ENCODE measurements around the gene MFNG. TPM values are rescaled to one million over a fixed set of nuclear protein-coding genes. Genes with fewer than 3 reads are reported as not detected.

Gene MFNG
- total RNA-seq, 3 donors from 2014 or later: 11.3 to 16.1 (median 13.7) TPM

DNA sequence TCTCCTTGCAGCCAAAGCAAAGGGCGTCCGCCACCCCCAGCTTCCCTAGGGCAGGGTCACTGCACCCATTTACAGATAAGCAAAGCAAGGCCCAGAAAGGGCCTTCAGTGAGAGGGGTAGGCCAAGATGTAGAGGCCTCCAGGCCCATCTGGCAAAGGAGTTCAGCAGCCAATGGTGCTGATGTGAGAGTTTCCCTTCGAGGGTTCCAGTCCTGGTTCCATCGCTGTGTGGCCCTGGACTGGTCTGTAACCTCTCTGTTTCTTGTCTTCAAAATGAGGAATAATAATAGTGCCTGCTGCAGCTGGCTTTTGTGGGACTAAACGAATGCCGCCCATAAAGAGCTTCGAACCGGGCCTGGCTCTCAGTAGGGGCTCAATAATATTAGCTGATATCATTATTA is 62.9 kb downstream of the MFNG start:
- intact Hi-C loops (cut with DNase I, micrococcal nuclease): no loop called here
- TF ChIP-seq, protein P1, sequence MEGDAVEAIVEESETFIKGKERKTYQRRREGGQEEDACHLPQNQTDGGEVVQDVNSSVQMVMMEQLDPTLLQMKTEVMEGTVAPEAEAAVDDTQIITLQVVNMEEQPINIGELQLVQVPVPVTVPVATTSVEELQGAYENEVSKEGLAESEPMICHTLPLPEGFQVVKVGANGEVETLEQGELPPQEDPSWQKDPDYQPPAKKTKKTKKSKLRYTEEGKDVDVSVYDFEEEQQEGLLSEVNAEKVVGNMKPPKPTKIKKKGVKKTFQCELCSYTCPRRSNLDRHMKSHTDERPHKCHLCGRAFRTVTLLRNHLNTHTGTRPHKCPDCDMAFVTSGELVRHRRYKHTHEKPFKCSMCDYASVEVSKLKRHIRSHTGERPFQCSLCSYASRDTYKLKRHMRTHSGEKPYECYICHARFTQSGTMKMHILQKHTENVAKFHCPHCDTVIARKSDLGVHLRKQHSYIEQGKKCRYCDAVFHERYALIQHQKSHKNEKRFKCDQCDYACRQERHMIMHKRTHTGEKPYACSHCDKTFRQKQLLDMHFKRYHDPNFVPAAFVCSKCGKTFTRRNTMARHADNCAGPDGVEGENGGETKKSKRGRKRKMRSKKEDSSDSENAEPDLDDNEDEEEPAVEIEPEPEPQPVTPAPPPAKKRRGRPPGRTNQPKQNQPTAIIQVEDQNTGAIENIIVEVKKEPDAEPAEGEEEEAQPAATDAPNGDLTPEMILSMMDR (IDR thresholded peaks at IDR 0.05): no peak
- no peaks in the 10 kb centered on the region for H3K36me3 ChIP-seq (ENCODE audit: low read depth)
- no peaks in the 10 kb centered on the region for H3K9me3 ChIP-seq
- no peak for ATAC-seq
- H3K4me1 ChIP-seq (ENCODE audit: low read depth): peaks cover 4% of the 10 kb centered on the region
- DNase-seq: no peak
- H3K4me3 ChIP-seq: no peak overlapping the region

DNA sequence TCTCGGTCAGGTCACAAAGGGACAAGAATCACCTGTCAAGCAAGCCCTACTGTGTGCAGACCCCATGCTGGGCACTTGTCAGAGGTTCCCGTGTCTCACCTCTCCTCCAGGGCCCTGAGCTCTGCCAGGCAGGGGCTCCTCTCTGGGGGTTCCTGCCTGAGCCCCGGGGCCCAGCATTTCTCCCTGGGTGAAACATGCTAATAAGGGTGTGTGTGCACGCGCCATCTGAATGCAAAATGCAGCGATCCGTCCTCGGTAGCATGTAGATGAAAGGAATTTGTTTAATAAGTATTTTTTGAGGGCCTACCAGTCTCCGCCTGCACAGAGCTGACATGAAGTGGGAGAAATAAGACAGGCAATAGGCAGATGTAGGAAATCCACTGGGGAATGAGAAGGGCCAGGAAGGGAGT is 64.7 kb downstream of the MFNG start:
- DNase-seq (no peak), ATAC-seq (no peak)
- no peaks in the 10 kb centered on the region for H3K4me1 ChIP-seq (ENCODE audit: low read depth)
- TF ChIP-seq, protein P1 (IDR thresholded peaks at IDR 0.05): no peak
- H3K36me3 ChIP-seq (ENCODE audit: low read depth): no peaks in the 10 kb centered on the region
- H3K9me3 ChIP-seq: no peaks in the 10 kb centered on the region
- intact Hi-C loops (cut with DNase I, micrococcal nuclease): no loop called here
- no peak overlapping the region for H3K4me3 ChIP-seq

DNA sequence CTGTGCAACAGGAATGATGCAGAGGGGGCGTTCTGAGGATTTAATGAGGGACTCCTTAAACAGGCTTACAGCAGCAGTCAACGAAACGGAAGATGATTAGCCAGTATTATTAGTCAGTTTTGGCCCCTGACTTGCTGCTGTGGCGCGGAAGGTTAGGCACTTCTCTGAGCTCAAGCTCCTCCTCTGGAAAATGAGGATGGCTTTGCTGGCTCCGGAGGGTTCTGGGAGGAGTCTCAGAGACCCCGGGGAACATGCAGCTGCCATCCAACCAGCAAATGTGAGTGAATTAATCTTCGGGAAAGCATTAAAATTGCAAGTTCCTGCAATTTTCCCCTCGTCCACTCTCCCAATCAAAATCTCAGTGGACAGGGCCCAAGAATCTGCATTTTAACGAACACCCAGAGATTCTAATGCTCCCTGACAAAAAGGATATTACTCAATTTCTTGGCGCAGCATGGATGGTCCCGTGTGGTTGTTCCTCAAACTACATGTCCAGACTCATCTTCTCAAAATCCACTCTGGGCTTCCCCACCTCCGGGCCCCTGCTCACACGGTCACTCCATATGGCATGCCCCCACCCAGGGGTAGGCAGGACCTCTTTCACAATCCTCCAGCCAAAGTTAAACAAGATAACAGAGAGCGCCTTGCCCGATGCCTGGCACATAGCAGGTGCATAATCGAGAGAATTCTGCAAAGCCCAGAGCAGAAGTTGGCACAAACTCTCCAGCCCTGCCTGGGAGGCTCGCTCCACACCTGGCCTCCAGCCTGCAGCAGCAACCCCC is 65.3 kb downstream of the MFNG start:
- intact Hi-C loops (cut with DNase I, micrococcal nuclease): no loop called here
- H3K9me3 ChIP-seq: no peaks in the 10 kb centered on the region
- no peaks in the 10 kb centered on the region for H3K4me1 ChIP-seq (ENCODE audit: low read depth)
- ATAC-seq: no peak
- TF ChIP-seq, protein P1 (IDR thresholded peaks at IDR 0.05): no peak
- peak in 1 of 3 donors; percentile 19 for DNase-seq
- H3K4me3 ChIP-seq: no peak overlapping the region
- H3K36me3 ChIP-seq (ENCODE audit: low read depth): no peaks in the 10 kb centered on the region

DNA sequence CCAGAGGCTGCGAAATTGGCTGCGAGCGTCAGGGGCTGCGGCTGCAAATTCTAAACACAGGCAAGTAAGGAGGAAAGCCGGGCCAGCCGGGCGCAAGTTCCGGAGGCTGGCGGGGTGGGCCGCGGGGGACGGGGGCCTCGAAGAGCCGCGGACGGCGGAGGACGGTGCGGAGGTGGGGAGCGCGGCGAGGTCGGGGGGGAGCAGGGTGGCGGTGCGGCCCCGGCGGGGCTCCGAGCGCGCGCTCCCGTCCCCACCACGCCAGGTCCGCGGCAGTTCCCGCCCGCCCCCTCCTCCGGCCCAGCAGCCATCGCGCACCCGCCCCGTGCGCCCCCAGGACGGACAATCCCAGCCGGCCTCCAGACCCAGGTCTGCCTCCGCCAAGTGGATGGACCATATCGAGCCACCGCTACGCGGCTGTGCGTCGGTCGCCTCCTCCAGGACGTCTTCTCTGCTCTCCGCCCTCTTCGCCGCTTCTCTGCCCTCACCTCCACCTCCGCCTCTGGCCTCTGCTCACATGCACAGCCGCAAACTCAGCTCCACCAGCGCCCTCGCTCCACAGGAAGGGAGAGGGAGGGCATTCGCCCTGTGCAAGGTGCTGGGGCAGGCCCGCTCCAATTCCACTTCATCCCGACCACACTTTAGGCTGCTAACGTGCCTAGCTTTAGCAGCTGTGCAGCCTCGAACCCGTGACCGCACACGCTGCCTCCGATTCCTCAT is 66.1 kb downstream of the MFNG start:
- intact Hi-C loops (cut with DNase I, micrococcal nuclease): loop anchor here in 1 of 2 donors (5.0 kb wide), 1 partner anchor 107 kb away; no protein-coding TSS in a partner anchor
- H3K4me1 ChIP-seq (ENCODE audit: low read depth): no peaks in the 10 kb centered on the region
- ATAC-seq: peak; percentile 15
- H3K36me3 ChIP-seq (ENCODE audit: low read depth): no peaks in the 10 kb centered on the region
- TF ChIP-seq, protein P1 (IDR thresholded peaks at IDR 0.05): no peak
- no peak for DNase-seq
- H3K9me3 ChIP-seq: no peaks in the 10 kb centered on the region
- no peak overlapping the region for H3K4me3 ChIP-seq

DNA sequence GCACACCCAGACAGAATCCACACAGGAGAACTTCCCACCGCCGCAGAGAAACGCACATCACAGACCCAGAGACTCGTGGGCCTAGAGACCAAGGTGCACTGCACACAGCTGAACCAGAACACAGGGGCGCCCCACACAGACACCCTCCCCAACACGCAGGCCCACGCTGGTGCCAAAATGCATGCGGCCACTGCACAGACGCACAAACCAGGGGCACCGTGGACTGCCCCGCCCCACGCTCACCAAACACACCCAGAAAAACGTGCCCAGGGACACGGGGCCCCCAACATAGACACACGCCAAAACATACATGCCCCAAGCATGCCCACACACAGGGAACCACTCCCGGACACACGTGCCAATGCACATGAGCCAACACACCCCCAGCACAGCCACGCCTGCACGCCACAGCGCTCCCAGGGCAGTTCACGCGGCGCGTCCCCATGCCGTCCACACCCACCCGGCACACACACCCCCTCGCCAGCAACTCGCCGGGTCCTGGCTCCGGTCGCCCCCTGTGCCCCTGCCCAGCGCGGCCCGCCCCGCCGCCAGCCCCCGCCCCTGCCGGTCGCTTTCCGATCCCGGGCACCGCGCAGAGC is 66.7 kb downstream of the MFNG start:
- no peak for ATAC-seq
- Histone ChIP-seq H3K36me3 (ENCODE audit: low read depth) (no peaks in the 10 kb centered on the region), H3K9me3 (no peaks in the 10 kb centered on the region), H3K4me3 (no peak overlapping the region), H3K4me1 (ENCODE audit: low read depth) (no peaks in the 10 kb centered on the region)
- TF ChIP-seq, protein P1 (IDR thresholded peaks at IDR 0.05): no peak
- DNase-seq: no peak
- intact Hi-C loops (cut with DNase I, micrococcal nuclease): loop anchor here in 1 of 2 donors (5.0 kb wide), 1 partner anchor 108 kb away; no protein-coding TSS in a partner anchor

Other genes starting within 250 kb of the MFNG start
- 10 to 100 TPM; 15.3 to 26.8 (median 16.4) TPM for gene RAC2, start 242.1 kb downstream of the MFNG start, total RNA-seq
- 10 to 100 TPM in 2 of 3 donors, 1 to 10 TPM in 1; 8.7 to 13.3 (median 11.6) TPM for gene CYTH4, start 203.9 kb downstream of the MFNG start, total RNA-seq
- under 1 TPM in 2 of 3 donors, not detected in 1; 0.35 to 0.54 TPM for gene ELFN2, start 58.9 kb downstream of the MFNG start, total RNA-seq
- gene CARD10, start 33.0 kb upstream of the MFNG start, total RNA-seq: 10 to 100 TPM; 43.3 to 74.1 (median 60.5) TPM
- 10 to 100 TPM; 31.5 to 52.0 (median 48.2) TPM for gene CDC42EP1, start 74.1 kb upstream of the MFNG start, total RNA-seq
- 10 to 100 TPM; 10.7 to 93.5 (median 23.1) TPM for gene LGALS2, start 93.7 kb upstream of the MFNG start, total RNA-seq
- 10 to 100 TPM; 70.4 to 79.0 (median 74.3) TPM for gene GGA1, start 122.5 kb upstream of the MFNG start, total RNA-seq
- gene SH3BP1, start 153.3 kb upstream of the MFNG start, total RNA-seq: 10 to 100 TPM; 48.8 to 98.2 (median 96.6) TPM
- gene PDXP, start 172.3 kb upstream of the MFNG start, total RNA-seq: 10 to 100 TPM; 26.8 to 43.3 (median 40.6) TPM
- gene LGALS1, start 189.3 kb upstream of the MFNG start, total RNA-seq: 100 to 1,000 TPM in 2 of 3 donors, 10 to 100 TPM in 1; 54.6 to 376 (median 150) TPM
- 10 to 100 TPM; 28.5 to 45.3 (median 42.6) TPM for gene NOL12, start 200.0 kb upstream of the MFNG start, total RNA-seq
- 100 to 1,000 TPM in 1 of 3 donors, 10 to 100 TPM in 2; 78.2 to 107 (median 78.6) TPM for gene TRIOBP, start 210.7 kb upstream of the MFNG start, total RNA-seq

Data from mucosa of descending colon (tissue), 3 donors.